Measurements from ENCODE around the gene RAP2B.

Gene RAP2B

GRCh38 chr3:153171918-153172317 lies 9.9 kb downstream of the RAP2B start:
- TF ChIP-seq, protein P1, sequence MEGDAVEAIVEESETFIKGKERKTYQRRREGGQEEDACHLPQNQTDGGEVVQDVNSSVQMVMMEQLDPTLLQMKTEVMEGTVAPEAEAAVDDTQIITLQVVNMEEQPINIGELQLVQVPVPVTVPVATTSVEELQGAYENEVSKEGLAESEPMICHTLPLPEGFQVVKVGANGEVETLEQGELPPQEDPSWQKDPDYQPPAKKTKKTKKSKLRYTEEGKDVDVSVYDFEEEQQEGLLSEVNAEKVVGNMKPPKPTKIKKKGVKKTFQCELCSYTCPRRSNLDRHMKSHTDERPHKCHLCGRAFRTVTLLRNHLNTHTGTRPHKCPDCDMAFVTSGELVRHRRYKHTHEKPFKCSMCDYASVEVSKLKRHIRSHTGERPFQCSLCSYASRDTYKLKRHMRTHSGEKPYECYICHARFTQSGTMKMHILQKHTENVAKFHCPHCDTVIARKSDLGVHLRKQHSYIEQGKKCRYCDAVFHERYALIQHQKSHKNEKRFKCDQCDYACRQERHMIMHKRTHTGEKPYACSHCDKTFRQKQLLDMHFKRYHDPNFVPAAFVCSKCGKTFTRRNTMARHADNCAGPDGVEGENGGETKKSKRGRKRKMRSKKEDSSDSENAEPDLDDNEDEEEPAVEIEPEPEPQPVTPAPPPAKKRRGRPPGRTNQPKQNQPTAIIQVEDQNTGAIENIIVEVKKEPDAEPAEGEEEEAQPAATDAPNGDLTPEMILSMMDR (IDR thresholded peaks at IDR 0.05), result no peak

- TF ChIP-seq, protein P1 (IDR thresholded peaks at IDR 0.05), result no peak
These were observed 11.1 kb downstream of the RAP2B start for GRCh38 chr3:153172796-153173757.

DNA sequence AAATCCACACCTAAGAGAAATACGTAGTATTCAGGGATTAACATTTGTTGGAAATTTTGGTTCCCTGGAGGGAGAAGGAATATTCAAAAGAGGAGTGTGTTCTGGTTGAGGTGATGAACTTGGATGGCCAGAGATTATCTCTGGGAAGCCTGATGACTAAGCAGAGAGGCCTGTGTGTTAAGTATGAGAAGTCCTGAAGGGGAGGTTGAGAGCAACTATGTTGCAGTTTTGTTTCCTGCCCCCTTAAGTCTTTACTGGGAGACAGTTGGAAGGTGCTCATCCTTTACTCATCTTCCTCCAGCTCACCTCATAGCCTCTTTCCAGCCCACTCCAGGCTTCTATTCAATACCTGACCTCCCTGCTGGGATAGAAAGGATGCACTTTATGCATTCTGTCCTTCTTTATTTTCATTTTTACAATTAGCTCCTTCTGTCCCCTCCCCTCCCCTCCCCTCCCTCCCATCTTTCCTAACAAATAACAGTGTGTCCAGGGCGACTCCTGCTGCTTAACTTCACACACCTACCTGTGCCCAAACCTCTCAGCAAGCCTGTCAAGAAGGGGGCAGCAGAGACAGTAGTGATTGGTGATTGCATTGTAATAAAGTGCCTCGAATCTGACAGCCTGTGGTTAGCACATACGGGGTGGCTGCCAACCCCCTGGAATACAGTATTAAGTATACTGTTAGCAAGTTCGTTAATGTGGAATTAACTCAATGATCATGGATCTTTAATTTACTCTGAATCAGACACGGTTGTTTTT lies 11.9 kb downstream of the RAP2B start:
- TF ChIP-seq, protein P1 (IDR thresholded peaks at IDR 0.05), result no peak

DNA sequence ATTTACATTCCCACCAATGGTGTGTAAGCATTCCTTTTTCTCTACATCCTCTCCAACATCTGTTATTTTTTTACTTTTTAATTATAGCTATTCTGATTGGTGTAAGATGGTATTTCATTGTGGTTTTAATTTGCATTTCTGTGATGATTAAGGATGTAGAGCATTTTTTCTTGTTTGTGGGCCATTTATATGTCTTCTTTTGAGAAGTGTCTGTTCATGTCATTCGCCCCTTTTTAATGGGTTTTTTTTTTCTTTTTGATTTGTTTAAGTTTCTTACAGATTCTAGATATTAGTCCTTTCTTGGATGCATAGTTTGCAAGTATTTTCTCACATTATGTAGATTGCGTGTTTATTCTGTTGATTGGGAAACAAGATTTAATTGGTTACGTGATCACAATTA lies 14.2 kb downstream of the RAP2B start:
- TF ChIP-seq, protein P1 (IDR thresholded peaks at IDR 0.05), result no peak

- TF ChIP-seq, protein P1 (IDR thresholded peaks at IDR 0.05), result no peak
These were observed 18.9 kb downstream of the RAP2B start for GRCh38 chr3:153180860-153181372.

DNA sequence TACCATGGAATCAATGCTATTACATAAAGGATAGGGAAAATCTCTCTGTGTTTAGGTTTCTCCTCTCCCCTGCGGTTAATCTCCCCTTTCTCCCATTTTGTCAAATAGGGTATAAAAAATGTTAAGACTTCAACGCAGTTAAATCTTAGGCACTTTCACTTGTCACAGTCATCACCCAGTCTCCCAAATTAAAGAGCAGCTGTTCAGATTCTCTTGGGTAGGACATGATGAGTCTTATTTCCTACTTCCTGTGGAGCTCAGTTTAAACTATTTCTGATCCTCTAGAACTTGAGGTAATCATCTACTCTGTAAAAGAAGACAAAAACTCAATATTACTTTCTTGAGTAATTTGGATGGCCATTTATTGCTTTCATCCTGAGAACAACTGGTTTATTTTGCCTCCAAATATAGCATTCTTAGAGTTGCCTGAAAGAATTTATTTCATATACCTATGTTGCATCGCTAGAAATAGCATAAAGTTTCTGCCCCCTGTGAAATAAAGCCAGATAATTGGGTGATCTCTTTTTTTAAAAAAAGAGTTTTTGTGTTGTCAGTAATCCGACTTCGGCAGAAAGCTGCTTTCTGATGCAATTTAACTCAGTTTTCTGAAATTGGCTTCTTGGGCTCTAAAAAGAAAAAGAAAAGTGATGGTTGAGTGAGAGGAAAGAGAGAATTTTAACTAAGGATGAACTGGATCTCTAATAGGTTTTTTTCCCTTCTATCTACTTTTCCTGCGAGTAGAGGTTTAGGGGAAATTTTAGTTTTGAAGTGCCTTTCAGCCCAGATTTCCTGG lies 20.7 kb downstream of the RAP2B start:
- TF ChIP-seq, protein P1 (IDR thresholded peaks at IDR 0.05), result no peak

GRCh38 chr3:153190923-153191322 lies 28.9 kb downstream of the RAP2B start:
- TF ChIP-seq, protein P1 (IDR thresholded peaks at IDR 0.05), result no peak
